Chondrocyte (in vitro differentiated cells): ENCODE results near the gene HMGB2. TPM values are rescaled to one million over a fixed set of nuclear protein-coding genes. Genes with fewer than 3 reads are reported as not detected.
A peak's percentile ranks its signal among the peaks of the same experiment; 100 is the strongest.

Experiments used
- DNase-seq: peaks from one replicate; pipeline ENCODE4 v3.0.0; 2021; ENCODE audit warnings: mixed read lengths, low spot score
- H3K27ac Mint-ChIP-seq: one replicate; pipeline ENCODE4 v1.8.0; 2021; ENCODE audit warnings: mild to moderate bottlenecking, moderate library complexity, mixed read lengths; ENCODE audit not compliant: unreplicated experiment
- H3K27me3 Mint-ChIP-seq: 2 replicates; pipeline ENCODE4 v1.8.0; 2021; ENCODE audit warnings: low read depth, mixed read lengths
- H3K36me3 Mint-ChIP-seq: 2 replicates; pipeline ENCODE4 v1.8.0; 2021; ENCODE audit warnings: low read depth, mixed read lengths
- H3K4me1 Mint-ChIP-seq: 2 replicates; pipeline ENCODE4 v1.8.0; 2021; ENCODE audit warnings: low read depth, mild to moderate bottlenecking, mixed read lengths
- H3K4me3 Mint-ChIP-seq: one replicate; pipeline ENCODE4 v1.8.0; 2021; ENCODE audit warnings: mild to moderate bottlenecking, moderate library complexity, mixed read lengths; ENCODE audit not compliant: unreplicated experiment
- H3K9me3 Mint-ChIP-seq: 2 replicates; pipeline ENCODE4 v1.8.0; 2021; ENCODE audit warnings: low read depth, mixed read lengths
- total RNA-seq: library from RNA; stranded (reverse); gene quantifications from 3 replicates; pipeline ENCODE4 v1.2.1, GENCODE V29; 2021
- TF ChIP-seq, protein P1 (sequence below): fragments of 200-600 bp; sonication (generic); IDR thresholded peaks from 2 replicates; pipeline ENCODE4 v1.5.0; 2021; ENCODE audit warnings: antibody characterized with exemption, mild to moderate bottlenecking, moderate library complexity

The HMGB2 gene
- total RNA-seq, 1 donor from 2014 or later, result 24.0 TPM

DNA sequence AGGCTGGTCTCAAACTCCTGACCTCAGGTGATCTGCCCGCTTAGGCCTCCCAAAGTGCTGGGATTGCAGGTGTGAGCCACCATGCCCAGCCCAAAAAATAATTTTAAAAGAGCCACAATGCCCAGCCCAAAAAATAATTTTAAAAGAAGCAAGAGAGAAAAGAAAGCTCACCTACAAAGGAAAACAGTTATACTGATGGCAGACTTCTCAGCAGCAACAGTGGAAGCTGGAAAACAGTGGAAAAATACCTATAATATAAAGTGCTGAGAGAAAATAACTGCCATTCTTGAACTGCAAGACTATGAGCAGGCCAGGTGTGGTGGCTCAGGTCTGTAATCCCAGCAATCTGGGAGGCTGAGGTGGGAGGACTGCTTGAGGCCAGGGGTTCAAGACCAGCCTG lies 13.3 kb upstream of the HMGB2 start:
- Mint-ChIP-seq H3K27ac (no peak overlapping the region), H3K4me1 (peaks cover 16% of the 10 kb centered on the region), H3K27me3 (no peaks in the 10 kb centered on the region), H3K4me3 (no peak overlapping the region), H3K36me3 (no peaks in the 10 kb centered on the region), H3K9me3 (no peaks in the 10 kb centered on the region)
- no peak for DNase-seq
- TF ChIP-seq, protein P1, sequence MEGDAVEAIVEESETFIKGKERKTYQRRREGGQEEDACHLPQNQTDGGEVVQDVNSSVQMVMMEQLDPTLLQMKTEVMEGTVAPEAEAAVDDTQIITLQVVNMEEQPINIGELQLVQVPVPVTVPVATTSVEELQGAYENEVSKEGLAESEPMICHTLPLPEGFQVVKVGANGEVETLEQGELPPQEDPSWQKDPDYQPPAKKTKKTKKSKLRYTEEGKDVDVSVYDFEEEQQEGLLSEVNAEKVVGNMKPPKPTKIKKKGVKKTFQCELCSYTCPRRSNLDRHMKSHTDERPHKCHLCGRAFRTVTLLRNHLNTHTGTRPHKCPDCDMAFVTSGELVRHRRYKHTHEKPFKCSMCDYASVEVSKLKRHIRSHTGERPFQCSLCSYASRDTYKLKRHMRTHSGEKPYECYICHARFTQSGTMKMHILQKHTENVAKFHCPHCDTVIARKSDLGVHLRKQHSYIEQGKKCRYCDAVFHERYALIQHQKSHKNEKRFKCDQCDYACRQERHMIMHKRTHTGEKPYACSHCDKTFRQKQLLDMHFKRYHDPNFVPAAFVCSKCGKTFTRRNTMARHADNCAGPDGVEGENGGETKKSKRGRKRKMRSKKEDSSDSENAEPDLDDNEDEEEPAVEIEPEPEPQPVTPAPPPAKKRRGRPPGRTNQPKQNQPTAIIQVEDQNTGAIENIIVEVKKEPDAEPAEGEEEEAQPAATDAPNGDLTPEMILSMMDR, result no peak

GRCh38 chr4:173346074-173346473 lies 11.9 kb upstream of the HMGB2 start:
- H3K4me3 Mint-ChIP-seq, result no peak overlapping the region

GRCh38 chr4:173345648-173346047 lies 11.5 kb upstream of the HMGB2 start:
- Mint-ChIP-seq H3K36me3 (no peaks in the 10 kb centered on the region), H3K4me1 (peaks cover 16% of the 10 kb centered on the region), H3K9me3 (no peaks in the 10 kb centered on the region), H3K4me3 (no peak overlapping the region), H3K27me3 (no peaks in the 10 kb centered on the region), H3K27ac (peak overlapping the region; percentile 68)
- TF ChIP-seq, protein P1, result no peak
- DNase-seq, result no peak

More at GRCh38 chr4:173346074-173346473, 11.9 kb upstream of the HMGB2 start:
- no peaks in the 10 kb centered on the region for H3K27me3 Mint-ChIP-seq
- H3K36me3 Mint-ChIP-seq, result no peaks in the 10 kb centered on the region
- TF ChIP-seq, protein P1, result no peak
- no peaks in the 10 kb centered on the region for H3K9me3 Mint-ChIP-seq
- peaks cover 16% of the 10 kb centered on the region for H3K4me1 Mint-ChIP-seq
- peak overlapping the region; percentile 68 for H3K27ac Mint-ChIP-seq
- no peak for DNase-seq

DNA sequence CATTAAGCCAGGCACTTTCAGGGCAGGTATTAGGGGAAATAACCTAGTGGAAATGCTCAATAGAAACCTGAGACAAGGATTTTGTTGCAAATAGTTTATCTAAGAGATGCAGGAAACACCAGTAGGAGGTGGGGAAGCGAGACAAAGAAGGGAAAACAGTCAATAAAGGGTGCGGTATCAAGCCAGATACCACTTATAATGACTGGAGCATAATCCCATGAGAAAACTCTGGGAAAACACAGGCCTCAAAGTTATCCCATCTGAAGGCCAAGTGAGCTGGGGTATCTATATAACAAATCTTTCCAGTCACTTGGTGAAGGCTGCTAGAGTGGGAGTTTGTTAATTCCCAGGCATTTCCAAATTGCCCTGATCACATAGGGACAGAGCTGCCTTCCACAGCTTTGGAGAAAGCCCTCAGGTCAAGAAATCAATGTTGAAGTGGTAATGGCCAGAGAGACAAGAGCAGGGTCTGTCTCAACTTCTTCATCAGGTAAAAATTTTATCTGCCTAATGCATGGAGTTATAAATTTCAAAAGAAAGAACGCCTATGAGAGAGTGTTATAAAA lies 9.8 kb upstream of the HMGB2 start:
- Mint-ChIP-seq H3K9me3 (no peaks in the 10 kb centered on the region), H3K4me1 (peaks cover 16% of the 10 kb centered on the region), H3K36me3 (no peaks in the 10 kb centered on the region), H3K27ac (no peak overlapping the region), H3K27me3 (no peaks in the 10 kb centered on the region), H3K4me3 (no peak overlapping the region)
- no peak for DNase-seq
- TF ChIP-seq, protein P1, result no peak

DNA sequence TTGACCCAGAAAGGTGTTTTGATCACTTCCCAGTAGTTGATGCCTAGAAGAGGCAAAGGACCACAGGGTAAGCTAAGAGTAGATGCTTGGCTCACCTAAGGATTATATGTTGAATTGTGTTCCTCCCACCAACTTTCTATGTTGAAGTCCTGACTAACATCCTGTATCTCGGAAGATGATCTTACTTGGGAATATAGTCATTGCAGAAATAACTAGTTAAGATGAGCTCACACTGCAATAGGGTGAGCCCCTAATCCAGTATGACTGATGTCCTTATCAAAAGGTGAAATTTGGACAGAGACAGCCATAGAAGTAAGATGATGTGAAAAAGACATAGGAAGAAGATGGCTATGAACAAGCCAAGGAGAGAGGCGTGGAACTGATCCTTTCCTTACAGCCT lies 3.3 kb upstream of the HMGB2 start:
- no peaks in the 10 kb centered on the region for H3K27me3 Mint-ChIP-seq
- H3K27ac Mint-ChIP-seq, result peak overlapping the region; percentile 69
- TF ChIP-seq, protein P1, result no peak
- H3K36me3 Mint-ChIP-seq, result no peaks in the 10 kb centered on the region
- DNase-seq, result no peak
- H3K9me3 Mint-ChIP-seq, result no peaks in the 10 kb centered on the region
- H3K4me1 Mint-ChIP-seq, result peaks cover 26% of the 10 kb centered on the region
- H3K4me3 Mint-ChIP-seq, result no peak overlapping the region
